SK-N-SH (cell line): ENCODE measurements around the gene PYGB. TPM values are rescaled to one million over a fixed set of nuclear protein-coding genes. Genes with fewer than 3 reads are reported as not detected.

Source experiments
- CTCF ChIA-PET: fragments of 300-600, 350-600 bp; formaldehyde crosslinking; extraction: SDS; loops from one replicate; lab custom pipeline; 2021; lab: Yijun Ruan, JAX
- POLR2A ChIA-PET: fragments of 350-600 bp; sonication (Branson Sonifier 250); formaldehyde crosslinking; extraction: SDS; loops from one replicate; lab custom pipeline; 2020; ENCODE audit warnings: antibody characterized with exemption, inconsistent platforms; lab: Yijun Ruan, JAX
- DNase-seq: peaks from one replicate; pipeline ENCODE4 v3.0.0; 2012
- H2AFZ ChIP-seq: fragments of 200-600 bp; sonication (generic); 2 replicates; pipeline ENCODE4 v1.8.1; 2016; ENCODE audit warnings: antibody characterized with exemption, mild to moderate bottlenecking, low read depth
- H3F3A ChIP-seq: fragments of 200-600 bp; sonication (generic); replicated peaks from 2 replicates; pipeline ENCODE3; 2016; ENCODE audit warnings: antibody characterized with exemption, mild to moderate bottlenecking; ENCODE audit not compliant: insufficient read depth
- H3K27ac ChIP-seq, 2 experiments: fragments of 200-500 bp in 1 of 2; fragments of 200-600 bp in 1 of 2; sonication (Bioruptor generic) in 1 of 2; sonication (generic), shearing (Covaris generic) in 1 of 2; 2 replicates each; pipeline versions ENCODE4 v1.5.1 to v1.6.1; 2014 to 2016; ENCODE audit warnings: low read depth in 2 of 2, inconsistent platforms in 1 of 2, low read length in 1 of 2, mild to moderate bottlenecking in 1 of 2, mixed read lengths in 1 of 2
- H3K27me3 ChIP-seq: fragments of 200-600 bp; sonication (generic), shearing (Covaris generic); 2 replicates; pipeline ENCODE4 v1.6.1; 2016; ENCODE audit warnings: mixed run types; ENCODE audit not compliant: insufficient read depth
- H3K36me3 ChIP-seq, 2 experiments: fragments of 200-500 bp in 1 of 2; fragments of 200-600 bp in 1 of 2; sonication (Bioruptor generic) in 1 of 2; sonication (generic) in 1 of 2; replicated peaks in 1 of 2; 2 replicates each; pipeline versions ENCODE3 to v1.5.1; 2014 to 2016; ENCODE audit warnings: low read length in 1 of 2, mild to moderate bottlenecking in 1 of 2; ENCODE audit not compliant: insufficient read depth in 2 of 2, control insufficient read depth in 1 of 2
- H3K4me1 ChIP-seq, 2 experiments: fragments of 200-500 bp in 1 of 2; fragments of 200-600 bp in 1 of 2; sonication (Bioruptor generic) in 1 of 2; sonication (generic), shearing (Covaris generic) in 1 of 2; 2 replicates each; pipeline versions ENCODE4 v1.5.1 to v1.6.1; 2014 to 2016; ENCODE audit warnings: low read depth in 1 of 2, low read length in 1 of 2, mixed run types in 1 of 2; ENCODE audit not compliant: insufficient read depth in 2 of 2, control insufficient read depth in 1 of 2
- H3K4me2 ChIP-seq: fragments of 200-600 bp; sonication (generic), shearing (Covaris generic); 2 replicates; pipeline ENCODE4 v1.6.1; 2017; ENCODE audit warnings: mixed run types
- H3K4me3 ChIP-seq, 2 experiments: fragments of 200-500 bp in 1 of 2; fragments of 200-600 bp in 1 of 2; sonication (Bioruptor generic) in 1 of 2; sonication (generic), shearing (Covaris generic) in 1 of 2; 2 replicates each; pipeline versions ENCODE4 v1.5.1 to v1.8.1; 2014 to 2016; ENCODE audit warnings: low read depth in 2 of 2, inconsistent platforms in 1 of 2, low read length in 1 of 2, mild to moderate bottlenecking in 1 of 2, mixed read lengths in 1 of 2, moderate library complexity in 1 of 2
- H3K79me2 ChIP-seq: fragments of 200-600 bp; sonication (generic); 2 replicates; pipeline ENCODE4 v1.8.1; 2017; ENCODE audit warnings: mild to moderate bottlenecking; ENCODE audit not compliant: insufficient read depth
- H3K9ac ChIP-seq: fragments of 200-600 bp; sonication (generic); 2 replicates; pipeline ENCODE4 v1.6.1; 2017; ENCODE audit warnings: mixed run types
- H3K9me2 ChIP-seq: fragments of 200-600 bp; sonication (generic); 2 replicates; pipeline ENCODE4 v1.6.1; 2017; ENCODE audit warnings: mixed run types
- H3K9me3 ChIP-seq: fragments of 200-600 bp; sonication (generic); 2 replicates; pipeline ENCODE4 v1.6.1; 2017; ENCODE audit warnings: mixed run types, mild to moderate bottlenecking, moderate library complexity
- H4K20me1 ChIP-seq: fragments of 200-600 bp; sonication (generic); 2 replicates; pipeline ENCODE4 v1.6.1; 2017; ENCODE audit warnings: mild to moderate bottlenecking, mixed run types; ENCODE audit not compliant: insufficient read depth
- CTCF ChIP-seq: fragments of 200-600 bp; sonication (generic); IDR thresholded peaks from 2 replicates; pipeline ENCODE4 v1.6.1; 2017; ENCODE audit warnings: antibody characterized with exemption, mild to moderate bottlenecking, moderate library complexity
- EP300 ChIP-seq, 2 experiments: IDR thresholded peaks; 2 replicates each; pipeline versions ENCODE4 v1.4.0 to v1.6.1; 2012; ENCODE audit warnings: borderline replicate concordance in 1 of 2, low read depth in 1 of 2, low read length in 1 of 2
- FOXJ3 ChIP-seq: sonication (generic); formaldehyde crosslinking; IDR thresholded peaks from 2 replicates; pipeline ENCODE4 v1.5.1; 2020; ENCODE audit warnings: mild to moderate bottlenecking, missing genetic modification reagents
- GATA2 ChIP-seq: sonication (generic); formaldehyde crosslinking; IDR thresholded peaks from 2 replicates; pipeline ENCODE4 v1.5.0; 2020; ENCODE audit warnings: mild to moderate bottlenecking, missing genetic modification reagents
- MXI1 ChIP-seq: IDR thresholded peaks from 2 replicates; pipeline ENCODE4 v1.6.1; 2012; ENCODE audit warnings: mild to moderate bottlenecking, low read depth, low read length, improper control_type of control experiment
- NRF1 ChIP-seq: IDR thresholded peaks from 2 replicates; pipeline ENCODE4 v1.6.1; 2012; ENCODE audit warnings: low read depth, mild to moderate bottlenecking, low read length
- PBX3 ChIP-seq: IDR thresholded peaks from 2 replicates; pipeline ENCODE4; 2012
- RAD21 ChIP-seq: IDR thresholded peaks from 2 replicates; pipeline ENCODE4 v1.6.1; 2012; ENCODE audit warnings: mild to moderate bottlenecking, low read length
- RXRA ChIP-seq: IDR thresholded peaks from 2 replicates; pipeline ENCODE4 v1.4.0; 2012; ENCODE audit warnings: low read depth, mild to moderate bottlenecking, borderline replicate concordance
- ZBTB33 ChIP-seq: IDR thresholded peaks from 2 replicates; pipeline ENCODE4 v1.4.0; 2012; ENCODE audit warnings: low read depth, borderline replicate concordance
- WGBS: methylation state at CpG from one replicate; pipeline ENCODE4 v1.1.6; 2017; ENCODE audit warnings: low lambda C conversion rate; 5-methylcytosine and 5-hydroxymethylcytosine counted together
- polyA plus RNA-seq, 3 experiments: library from polyadenylated mRNA; depleted of rRNA; stranded (reverse); fragments of >200 nt; gene quantifications; 2 replicates each; pipeline ENCODE4 v1.2.3, GENCODE V29; 2012
- TF ChIP-seq, protein P1 (sequence below): fragments of 150-350 bp; IDR thresholded peaks from 2 replicates; pipeline ENCODE4 v1.6.1; 2017; ENCODE audit warnings: antibody characterized with exemption, low read length, low read depth, borderline replicate concordance

The PYGB gene
- polyA plus RNA-seq, 1 of the 3 experiments (the other 2 are of a cell fraction), result 35.8 TPM

- Histone ChIP-seq H3F3A (peaks cover 14% of the 10 kb centered on the region), H3K36me3 (peaks cover 3 to 17% of the 10 kb centered on the region in 2 experiments), H3K9ac (peak overlapping the region; percentile 74), H4K20me1 (peaks cover 45% of the 10 kb centered on the region), H2AFZ (no peak overlapping the region), H3K4me3 (peak overlapping the region; percentile 92 to 98), H3K79me2 (peaks cover 54% of the 10 kb centered on the region), H3K9me2 (no peaks in the 10 kb centered on the region), H3K4me2 (peak overlapping the region; percentile 98), H3K27ac (peak overlapping the region; percentile 86 to 93), H3K9me3 (no peaks in the 10 kb centered on the region), H3K4me1 (peaks cover 11 to 48% of the 10 kb centered on the region in 2 experiments), H3K27me3 (no peaks in the 10 kb centered on the region)
- ChIA-PET CTCF (interaction anchor here (1.5 to 6.4 kb wide), 3 partner anchors 12 to 254 kb away, joined by 4 to 28 read pairs (median 13); no protein-coding TSS in a partner anchor), POLR2A (no interaction called here)
- no peak for DNase-seq
- 5% methylated on average over 6 of the region's 6 CpGs for WGBS
- TF ChIP-seq PBX3 (no peak), RXRA (no peak), EP300 (IDR thresholded peaks at IDR 0.05; ENCODE audit: borderline replicate concordance in 1 of 2, low read depth in 1 of 2, low read length in 1 of 2) (no peak), RAD21 (no peak), FOXJ3 (no peak)
- TF ChIP-seq, protein P1, sequence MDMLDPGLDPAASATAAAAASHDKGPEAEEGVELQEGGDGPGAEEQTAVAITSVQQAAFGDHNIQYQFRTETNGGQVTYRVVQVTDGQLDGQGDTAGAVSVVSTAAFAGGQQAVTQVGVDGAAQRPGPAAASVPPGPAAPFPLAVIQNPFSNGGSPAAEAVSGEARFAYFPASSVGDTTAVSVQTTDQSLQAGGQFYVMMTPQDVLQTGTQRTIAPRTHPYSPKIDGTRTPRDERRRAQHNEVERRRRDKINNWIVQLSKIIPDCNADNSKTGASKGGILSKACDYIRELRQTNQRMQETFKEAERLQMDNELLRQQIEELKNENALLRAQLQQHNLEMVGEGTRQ, result no peak
Observed at GRCh38 chr20:25248786-25249172, 894 bp downstream of the PYGB start.

DNA sequence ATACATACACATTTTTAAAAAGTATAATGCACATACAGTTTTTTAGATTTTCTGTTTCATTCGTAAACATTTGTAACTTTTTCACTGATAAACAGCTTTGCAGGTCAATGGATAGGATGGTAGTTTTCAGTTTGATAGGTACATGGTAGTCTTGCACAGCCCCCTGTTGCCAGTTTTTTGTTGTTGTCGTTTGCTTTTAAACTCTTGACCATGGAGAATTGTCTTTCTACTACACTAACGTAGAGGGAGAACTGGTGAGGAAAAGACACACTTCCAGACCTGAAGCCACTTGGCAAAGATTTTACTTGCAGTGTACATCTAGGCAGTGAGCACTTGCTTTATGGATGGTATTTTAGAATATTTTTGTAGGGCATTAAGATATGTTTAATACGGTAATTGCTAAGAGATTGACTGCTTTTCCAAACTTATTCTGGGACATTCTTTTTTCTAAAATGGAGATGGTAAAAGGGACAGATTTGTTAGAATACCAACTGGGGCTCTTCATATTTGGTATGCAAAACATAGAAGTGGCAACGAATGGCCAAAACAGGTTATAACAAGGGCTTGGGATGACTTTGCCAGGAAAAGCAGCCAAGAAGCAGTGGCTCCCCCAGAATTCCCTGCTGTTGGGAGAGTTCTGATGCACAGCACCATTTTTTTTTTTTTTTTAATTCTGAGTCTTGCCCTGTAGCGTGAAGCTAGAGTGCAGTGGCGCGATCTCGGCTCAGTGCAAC, 1.5 kb downstream of the PYGB start:
- DNase-seq, result peak; percentile 28
- peak overlapping the region; percentile 74 for H3K9ac ChIP-seq
- H4K20me1 ChIP-seq, result peaks cover 49% of the 10 kb centered on the region

More for the DNA sequence above, 1.5 kb downstream of the PYGB start:
- Histone ChIP-seq H3K4me2 (peak overlapping the region; percentile 98), H3K9me3 (no peaks in the 10 kb centered on the region), H3K4me1 (peaks cover 11 to 51% of the 10 kb centered on the region in 2 experiments), H3K27me3 (no peaks in the 10 kb centered on the region), H3K4me3 (peak overlapping the region; percentile 92 to 98), H3K9me2 (no peaks in the 10 kb centered on the region), H3K27ac (peak overlapping the region; percentile 86 to 93; a peak in 3 of 4 replicates), H2AFZ (no peak overlapping the region), H3K79me2 (peaks cover 60% of the 10 kb centered on the region), H3K36me3 (peaks cover 3 to 12% of the 10 kb centered on the region in 2 experiments), H3F3A (peaks cover 14% of the 10 kb centered on the region)
- TF ChIP-seq EP300 (IDR thresholded peaks at IDR 0.05; ENCODE audit: borderline replicate concordance in 1 of 2, low read depth in 1 of 2, low read length in 1 of 2) (no peak), ZBTB33 (no peak), NRF1 (no peak), GATA2 (CRISPR knock-in tag) (no peak), RAD21 (peak; percentile 37; the same call in 1 of the 2 replicates), MXI1 (no peak), CTCF (peak; percentile 18; the same call in 1 of the 2 replicates)
- ChIA-PET POLR2A (no interaction called here), CTCF (interaction anchor here (0.5 to 6.4 kb wide), 5 partner anchors 11 to 664 kb away, joined by 3 to 28 read pairs (median 4); no protein-coding TSS in a partner anchor)
- WGBS, result 50% methylated on average over 9 of the region's 9 CpGs
